GM12872 (cell line): ENCODE data around the gene CNDP1.

Source experiments
- TF ChIP-seq, protein P1 (sequence below): IDR thresholded peaks from 3 replicates; pipeline ENCODE4 v1.5.1; 2011; ENCODE audit warnings: low read depth, mild to moderate bottlenecking, low read length, moderate library complexity; ENCODE audit not compliant: insufficient read depth

Gene CNDP1

GRCh38 chr18:74500372-74500771 is 33.9 kb upstream of the CNDP1 start:
- TF ChIP-seq, protein P1, sequence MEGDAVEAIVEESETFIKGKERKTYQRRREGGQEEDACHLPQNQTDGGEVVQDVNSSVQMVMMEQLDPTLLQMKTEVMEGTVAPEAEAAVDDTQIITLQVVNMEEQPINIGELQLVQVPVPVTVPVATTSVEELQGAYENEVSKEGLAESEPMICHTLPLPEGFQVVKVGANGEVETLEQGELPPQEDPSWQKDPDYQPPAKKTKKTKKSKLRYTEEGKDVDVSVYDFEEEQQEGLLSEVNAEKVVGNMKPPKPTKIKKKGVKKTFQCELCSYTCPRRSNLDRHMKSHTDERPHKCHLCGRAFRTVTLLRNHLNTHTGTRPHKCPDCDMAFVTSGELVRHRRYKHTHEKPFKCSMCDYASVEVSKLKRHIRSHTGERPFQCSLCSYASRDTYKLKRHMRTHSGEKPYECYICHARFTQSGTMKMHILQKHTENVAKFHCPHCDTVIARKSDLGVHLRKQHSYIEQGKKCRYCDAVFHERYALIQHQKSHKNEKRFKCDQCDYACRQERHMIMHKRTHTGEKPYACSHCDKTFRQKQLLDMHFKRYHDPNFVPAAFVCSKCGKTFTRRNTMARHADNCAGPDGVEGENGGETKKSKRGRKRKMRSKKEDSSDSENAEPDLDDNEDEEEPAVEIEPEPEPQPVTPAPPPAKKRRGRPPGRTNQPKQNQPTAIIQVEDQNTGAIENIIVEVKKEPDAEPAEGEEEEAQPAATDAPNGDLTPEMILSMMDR: no peak

- TF ChIP-seq, protein P1: no peak
Measured at GRCh38 chr18:74501386-74501785, 32.9 kb upstream of the CNDP1 start.

- TF ChIP-seq, protein P1: no peak
Measured at GRCh38 chr18:74503137-74503536, 31.2 kb upstream of the CNDP1 start.

DNA sequence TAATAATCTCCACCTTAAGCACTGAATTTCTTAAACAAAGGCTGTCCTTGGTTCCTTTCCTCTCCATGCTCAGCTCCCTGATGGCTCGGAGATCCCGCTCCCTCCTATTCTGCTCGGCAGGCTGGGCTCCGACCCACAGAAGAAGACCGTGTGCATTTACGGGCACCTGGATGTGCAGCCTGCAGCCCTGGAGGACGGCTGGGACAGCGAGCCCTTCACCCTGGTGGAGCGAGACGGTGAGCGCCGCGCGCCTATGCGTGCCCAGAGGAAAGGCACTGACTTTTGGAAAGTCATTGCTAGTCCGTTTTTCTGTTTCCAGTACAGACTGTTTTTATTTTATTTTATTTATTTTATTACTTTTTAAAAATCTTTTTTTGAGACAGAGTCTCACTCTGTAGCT is 28.5 kb upstream of the CNDP1 start:
- TF ChIP-seq, protein P1: no peak

- TF ChIP-seq, protein P1: no peak
Measured at GRCh38 chr18:74506448-74507084, 27.7 kb upstream of the CNDP1 start.

- TF ChIP-seq, protein P1: no peak
Measured at GRCh38 chr18:74507097-74507881, 27.0 kb upstream of the CNDP1 start.

DNA sequence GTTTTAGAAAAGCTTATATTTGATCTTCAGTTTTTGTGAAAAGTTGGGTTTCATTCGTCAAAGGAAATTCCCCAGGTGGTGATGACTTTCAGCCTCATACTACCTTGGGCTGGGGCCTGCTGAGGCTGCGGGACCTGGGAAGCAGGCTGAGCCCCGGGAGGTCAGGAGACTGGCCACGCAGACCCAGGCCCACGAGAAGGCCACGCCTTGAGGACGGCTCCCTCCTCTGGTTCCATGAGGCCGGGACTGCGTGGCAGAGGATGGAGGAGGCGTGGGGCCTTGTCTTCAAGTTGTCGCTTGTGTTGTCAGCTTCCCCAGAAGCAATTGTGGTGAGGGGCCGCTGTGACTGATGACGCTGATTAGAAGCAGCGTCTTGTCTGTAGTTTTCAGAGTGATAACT is 26.4 kb upstream of the CNDP1 start:
- TF ChIP-seq, protein P1: no peak
